Common myeloid progenitor, CD34-positive (primary cell): Measurements from ENCODE around the gene CCNK.

Experiments used
- CTCF ChIA-PET: fragments of 350-600 bp; sonication (Branson Sonifier 250); formaldehyde crosslinking; loops from one replicate; lab custom pipeline; 2021; ENCODE audit warnings: antibody characterized with exemption; lab: Charles Lee
- POLR2A ChIA-PET: fragments of 350-600 bp; sonication (Branson Sonifier 250); formaldehyde crosslinking; loops from one replicate; lab custom pipeline; 2021; ENCODE audit warnings: antibody characterized with exemption; lab: Charles Lee
- DNase-seq, 3 donors: peaks; one replicate each; pipeline versions ENCODE4 v3.0.0 to v3.0.0-alpha.2; 2013
- H3K27ac ChIP-seq, 2 experiments: 1 replicate in 1 of 2; 2 replicates in 1 of 2; pipeline ENCODE4 v1.7.0; 2013; ENCODE audit warnings: inconsistent platforms in 2 of 2, low read length in 2 of 2, mild to moderate bottlenecking in 2 of 2, low read depth in 1 of 2, moderate library complexity in 1 of 2; ENCODE audit not compliant: severe bottlenecking in 2 of 2, insufficient read depth in 1 of 2, poor library complexity in 1 of 2
- H3K27me3 ChIP-seq, 5 experiments: replicated peaks in 2 of 5; 1 replicate in 3 of 5; 2 replicates in 2 of 5; pipeline versions ENCODE4 v1.6.1 to v1.7.0; 2013; ENCODE audit warnings: low read length in 4 of 5, mild to moderate bottlenecking in 2 of 5, moderate library complexity in 2 of 5, inconsistent platforms in 1 of 5; ENCODE audit not compliant: insufficient read depth in 5 of 5, control insufficient read depth in 4 of 5
- H3K36me3 ChIP-seq, 4 experiments: 1 replicate in 2 of 4; 2 replicates in 2 of 4; pipeline versions ENCODE4 v1.6.1 to v1.7.0; 2013; ENCODE audit warnings: low read length in 3 of 4, control low read depth in 1 of 4, mild to moderate bottlenecking in 1 of 4; ENCODE audit not compliant: control insufficient read depth in 4 of 4, insufficient read depth in 4 of 4
- H3K4me1 ChIP-seq, 4 experiments: 1 replicate in 3 of 4; 2 replicates in 1 of 4; pipeline versions ENCODE4 v1.6.1 to v1.7.1; 2013; ENCODE audit warnings: low read length in 3 of 4, mild to moderate bottlenecking in 3 of 4, control low read depth in 1 of 4, inconsistent platforms in 1 of 4, moderate library complexity in 1 of 4; ENCODE audit not compliant: control insufficient read depth in 4 of 4, insufficient read depth in 4 of 4; ENCODE audit errors: control extremely low read depth in 1 of 4
- H3K4me3 ChIP-seq, 7 experiments: 1 replicate in 4 of 7; 2 replicates in 3 of 7; pipeline versions ENCODE4 v1.5.1 to v1.7.0; 2013; ENCODE audit warnings: mild to moderate bottlenecking in 7 of 7, low read length in 6 of 7, moderate library complexity in 6 of 7, inconsistent platforms in 2 of 7, low read depth in 2 of 7, control low read depth in 1 of 7; ENCODE audit not compliant: insufficient read depth in 4 of 7, control insufficient read depth in 1 of 7; ENCODE audit errors: extremely low read depth in 1 of 7
- H3K9me3 ChIP-seq, 5 experiments: 1 replicate in 4 of 5; 2 replicates in 1 of 5; pipeline versions ENCODE4 v1.6.1 to v1.7.1; 2013; ENCODE audit warnings: low read length in 4 of 5, mild to moderate bottlenecking in 2 of 5, inconsistent platforms in 1 of 5, low read depth in 1 of 5, moderate library complexity in 1 of 5; ENCODE audit not compliant: control insufficient read depth in 4 of 5, insufficient read depth in 2 of 5; ENCODE audit errors: control extremely low read depth in 1 of 5
- WGBS: methylation state at CpG from one replicate; pipeline ENCODE4 v1.1.5; 2013; ENCODE audit not compliant: insufficient coverage; 5-methylcytosine and 5-hydroxymethylcytosine counted together

Gene CCNK

GRCh38 chr14:99472937-99473336, 8.3 kb upstream of the CCNK start:
- CTCF ChIA-PET, result no interaction called here
- DNase-seq, result no peak
- no peak overlapping the region for H3K27ac ChIP-seq

GRCh38 chr14:99473458-99473857, 7.8 kb upstream of the CCNK start:
- WGBS, result 100% methylated on average over 1 of the region's 3 CpGs
- H3K4me1 ChIP-seq, result peaks cover under 1 to 28% (median 8%) of the 10 kb centered on the region in 4 experiments
- H3K27me3 ChIP-seq, result no peaks in the 10 kb centered on the region
- DNase-seq, result no peak
- no peak overlapping the region for H3K4me3 ChIP-seq
- ChIA-PET POLR2A (no interaction called here), CTCF (no interaction called here)
- no peak overlapping the region for H3K27ac ChIP-seq
- no peaks in the 10 kb centered on the region for H3K9me3 ChIP-seq
- H3K36me3 ChIP-seq, result peaks cover 0 to 4% (median 0%) of the 10 kb centered on the region in 4 experiments

More at GRCh38 chr14:99472937-99473336, 8.3 kb upstream of the CCNK start:
- WGBS, result 100% methylated on average over 3 of the region's 4 CpGs
- no peaks in the 10 kb centered on the region for H3K27me3 ChIP-seq
- POLR2A ChIA-PET, result no interaction called here
- no peaks in the 10 kb centered on the region for H3K9me3 ChIP-seq
- peaks cover 2 to 28% (median 11%) of the 10 kb centered on the region in 4 experiments for H3K4me1 ChIP-seq
- H3K36me3 ChIP-seq, result peaks cover 0 to 4% (median 0%) of the 10 kb centered on the region in 4 experiments
- H3K4me3 ChIP-seq, result no peak overlapping the region

DNA sequence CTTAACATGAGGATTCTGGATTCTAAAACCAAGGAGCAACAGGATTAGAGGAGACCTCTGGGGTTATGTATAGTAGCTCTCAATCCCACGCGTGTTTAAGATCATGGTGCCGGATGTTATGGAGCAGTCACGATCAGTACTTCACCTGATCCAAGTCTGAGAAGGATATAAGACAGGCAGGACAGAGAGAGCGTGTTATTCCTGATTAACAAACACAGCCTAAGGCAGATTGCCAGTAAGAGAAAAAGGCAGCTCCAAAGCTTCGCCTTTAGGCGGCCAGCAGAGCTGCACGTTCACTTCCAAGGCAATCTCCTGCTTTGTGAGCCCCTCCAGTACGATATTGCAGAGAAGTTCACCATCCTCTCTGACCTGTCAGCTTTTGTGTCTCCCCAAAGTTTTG, 6.0 kb upstream of the CCNK start:
- Histone ChIP-seq H3K9me3 (no peaks in the 10 kb centered on the region), H3K4me1 (peaks cover 9 to 31% (median 17%) of the 10 kb centered on the region in 4 experiments), H3K27me3 (no peaks in the 10 kb centered on the region), H3K4me3 (no peak overlapping the region), H3K27ac (no peak overlapping the region), H3K36me3 (peaks cover 0 to 4% (median 0%) of the 10 kb centered on the region in 4 experiments)
- ChIA-PET CTCF (interaction anchor here (1.1 kb wide), 1 partner anchor 11 kb away, joined by 3 read pairs; no protein-coding TSS in a partner anchor), POLR2A (no interaction called here)
- over 99% methylated on average over 9 of the region's 9 CpGs for WGBS
- no peak for DNase-seq

GRCh38 chr14:99475660-99476059, 5.5 kb upstream of the CCNK start:
- no peak for DNase-seq
- POLR2A ChIA-PET, result no interaction called here
- Histone ChIP-seq H3K9me3 (no peaks in the 10 kb centered on the region), H3K36me3 (peaks cover 0 to 4% (median 0%) of the 10 kb centered on the region in 4 experiments), H3K4me1 (peaks cover 9 to 31% (median 17%) of the 10 kb centered on the region in 4 experiments), H3K27me3 (no peaks in the 10 kb centered on the region), H3K27ac (no peak overlapping the region), H3K4me3 (no peak overlapping the region)
- WGBS, result 100% methylated on average over 1 of the region's 2 CpGs
- CTCF ChIA-PET, result interaction anchor here (1.1 kb wide), 1 partner anchor 11 kb away, joined by 3 read pairs; no protein-coding TSS in a partner anchor

- CTCF ChIA-PET, result interaction anchor here (0.9 kb wide), 1 partner anchor 37 kb away, joined by 3 read pairs; no protein-coding TSS in a partner anchor
- WGBS, result 0% methylated on average over 1 of the region's 1 CpG
Observed at GRCh38 chr14:99476864-99477263, 4.3 kb upstream of the CCNK start.

DNA sequence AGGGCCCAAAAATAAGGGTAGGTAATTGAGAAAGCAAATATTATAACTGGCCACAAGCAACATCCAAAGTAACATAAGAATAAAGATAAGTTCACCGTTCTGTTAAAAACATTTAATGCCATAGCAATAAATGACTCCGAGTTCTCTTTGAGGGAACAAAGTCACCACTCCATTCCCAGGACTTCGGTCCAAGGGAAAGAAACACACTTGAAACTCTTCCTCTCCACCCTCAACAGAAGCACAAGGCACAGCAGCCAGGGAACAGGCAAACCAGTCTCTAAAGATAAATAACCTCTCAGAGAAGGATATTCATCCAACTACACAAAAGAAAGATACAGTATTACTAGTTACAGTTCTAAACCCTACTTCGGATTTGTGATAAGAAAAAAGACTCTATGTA, 3.1 kb upstream of the CCNK start:
- ChIA-PET POLR2A (no interaction called here), CTCF (interaction anchor here (0.9 kb wide), 1 partner anchor 38 kb away, joined by 3 read pairs; no protein-coding TSS in a partner anchor)
- DNase-seq, result no peak
- H3K9me3 ChIP-seq, result no peaks in the 10 kb centered on the region
- H3K36me3 ChIP-seq, result peaks cover 0 to 4% (median 0%) of the 10 kb centered on the region in 4 experiments
- no peaks in the 10 kb centered on the region for H3K27me3 ChIP-seq
- WGBS, result 93% methylated on average over 3 of the region's 4 CpGs
- H3K4me1 ChIP-seq, result peaks cover 14 to 40% (median 26%) of the 10 kb centered on the region in 4 experiments
- no peak overlapping the region for H3K4me3 ChIP-seq
- no peak overlapping the region for H3K27ac ChIP-seq

More at GRCh38 chr14:99476864-99477263, 4.3 kb upstream of the CCNK start:
- peaks cover 0 to 4% (median 0%) of the 10 kb centered on the region in 4 experiments for H3K36me3 ChIP-seq
- H3K4me1 ChIP-seq, result peaks cover 10 to 31% (median 17%) of the 10 kb centered on the region in 4 experiments
- no peaks in the 10 kb centered on the region for H3K27me3 ChIP-seq
- H3K9me3 ChIP-seq, result no peaks in the 10 kb centered on the region
- H3K4me3 ChIP-seq, result peak overlapping the region in 1 of 7 experiments; percentile 17
- POLR2A ChIA-PET, result no interaction called here
- H3K27ac ChIP-seq, result no peak overlapping the region
- peak; percentile 15 to 30 (median 25) for DNase-seq

DNA sequence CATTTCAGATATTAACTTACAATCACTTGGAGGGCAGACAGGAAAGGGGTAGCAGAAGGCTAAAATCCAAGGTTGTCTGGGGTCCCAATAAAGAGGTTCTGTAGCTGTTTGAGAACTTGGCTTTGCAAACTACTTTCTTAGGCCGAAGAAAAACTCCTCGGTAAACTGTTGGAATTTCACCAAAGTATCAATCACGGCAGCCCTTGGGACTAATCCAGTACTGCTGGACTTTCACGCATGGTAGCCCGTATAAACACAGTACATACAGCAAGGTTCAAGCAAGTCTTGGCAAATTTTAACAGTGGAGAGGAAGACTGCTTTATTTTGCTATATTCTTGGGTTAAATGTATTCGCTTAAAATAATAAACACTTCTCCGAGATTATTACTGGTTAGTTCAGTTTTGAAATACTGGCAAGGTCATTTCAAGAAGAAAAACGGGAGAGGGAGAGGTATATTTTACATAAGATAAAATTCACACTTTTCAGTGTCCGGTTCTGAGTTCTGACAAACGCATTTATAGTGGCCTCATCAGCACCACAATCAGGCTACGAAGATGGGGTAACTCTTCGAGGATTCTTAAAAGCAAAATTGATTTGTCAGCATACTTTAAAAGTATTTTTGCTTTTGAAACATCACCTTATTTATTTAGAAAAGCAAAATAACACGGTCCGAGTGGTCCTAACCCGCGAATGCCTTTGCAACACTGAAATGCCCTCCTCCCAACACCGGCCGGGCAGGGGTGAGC, 1.9 kb upstream of the CCNK start:
- Histone ChIP-seq H3K4me1 (peaks cover 11 to 42% (median 27%) of the 10 kb centered on the region in 4 experiments), H3K9me3 (no peaks in the 10 kb centered on the region), H3K36me3 (peaks cover 0 to 4% (median 0%) of the 10 kb centered on the region in 4 experiments), H3K27me3 (no peaks in the 10 kb centered on the region), H3K27ac (peak overlapping the region; percentile 21 to 77), H3K4me3 (peak overlapping the region; percentile 73 to 99 (median 85))
- no peak for DNase-seq
- ChIA-PET CTCF (no interaction called here), POLR2A (no interaction called here)
- 35% methylated on average over 11 of the region's 18 CpGs for WGBS
